UCSD-AML1 (cell line): Measurements from ENCODE around the gene GTF3C1.

Source experiments
- DNase-seq: peaks from one replicate; lab custom pipeline; 2025; ENCODE audit not compliant: unreplicated experiment; lab: John Stamatoyannopoulos, UW

Gene GTF3C1

GRCh38 chr16:27520982-27521673, 28.6 kb downstream of the GTF3C1 start:
- DNase-seq, result peak; percentile 43

- DNase-seq, result no peak
Observed at GRCh38 chr16:27518226-27518625, 31.5 kb downstream of the GTF3C1 start.

- DNase-seq, result no peak
Observed at GRCh38 chr16:27517664-27518063, 32.0 kb downstream of the GTF3C1 start.

GRCh38 chr16:27516365-27516764, 33.3 kb downstream of the GTF3C1 start:
- no peak for DNase-seq

GRCh38 chr16:27515874-27516353, 33.8 kb downstream of the GTF3C1 start:
- peak; percentile 39 for DNase-seq

GRCh38 chr16:27514806-27515205, 34.9 kb downstream of the GTF3C1 start:
- no peak for DNase-seq

- no peak for DNase-seq
Observed at GRCh38 chr16:27511657-27512448, 37.9 kb downstream of the GTF3C1 start.

GRCh38 chr16:27508476-27508875, 41.2 kb downstream of the GTF3C1 start:
- DNase-seq, result no peak

GRCh38 chr16:27506771-27507170, 42.9 kb downstream of the GTF3C1 start:
- DNase-seq, result no peak

GRCh38 chr16:27505297-27506236, 44.1 kb downstream of the GTF3C1 start:
- DNase-seq, result no peak

GRCh38 chr16:27503662-27504061, 46.1 kb downstream of the GTF3C1 start:
- no peak for DNase-seq

- DNase-seq, result no peak
Observed at GRCh38 chr16:27500801-27501200, 48.9 kb downstream of the GTF3C1 start.

- no peak for DNase-seq
Observed at GRCh38 chr16:27499659-27500055, 50.1 kb downstream of the GTF3C1 start.

GRCh38 chr16:27498916-27499658, 50.6 kb downstream of the GTF3C1 start:
- DNase-seq, result no peak

GRCh38 chr16:27498031-27498825, 51.5 kb downstream of the GTF3C1 start:
- no peak for DNase-seq

GRCh38 chr16:27495191-27495590, 54.5 kb downstream of the GTF3C1 start:
- no peak for DNase-seq

- no peak for DNase-seq
Observed at GRCh38 chr16:27492588-27492979, 57.1 kb downstream of the GTF3C1 start.

- no peak for DNase-seq
Observed at GRCh38 chr16:27491894-27492587, 57.7 kb downstream of the GTF3C1 start.

GRCh38 chr16:27489906-27490305, 59.8 kb downstream of the GTF3C1 start:
- no peak for DNase-seq
